Naive B cell (primary cell): ENCODE results near the gene CTIF. TPM values are rescaled to one million over a fixed set of nuclear protein-coding genes. Genes with fewer than 3 reads are reported as not detected.

Experiments
- ATAC-seq, 2 donors: fragments of 150-1000 bp; cut with Tn5 transposase; 2 replicates each; pipeline ENCODE4 v1.10.0; 2021; ENCODE audit warnings: low read depth in 2 of 2, mild to moderate bottlenecking in 2 of 2, moderate library complexity in 2 of 2
- DNase-seq: peaks from one replicate; pipeline ENCODE4 v3.0.0; 2022
- H3K27ac Mint-ChIP-seq, 6 donors: one replicate each; pipeline ENCODE4 v1.8.0; 2020 to 2022; ENCODE audit warnings: mild to moderate bottlenecking in 6 of 6, mixed read lengths in 6 of 6, moderate library complexity in 5 of 6, inconsistent platforms in 2 of 6
- H3K27me3 Mint-ChIP-seq, 3 donors: one replicate each; pipeline ENCODE4 v1.8.0; 2021 to 2022; ENCODE audit warnings: mixed read lengths in 3 of 3, mild to moderate bottlenecking in 1 of 3
- H3K36me3 Mint-ChIP-seq, 2 donors: one replicate each; pipeline ENCODE4 v1.8.0; 2020 to 2022; ENCODE audit warnings: mixed read lengths in 2 of 2, inconsistent platforms in 1 of 2, mild to moderate bottlenecking in 1 of 2
- H3K4me1 Mint-ChIP-seq, 3 donors: one replicate each; pipeline ENCODE4 v1.8.0; 2020 to 2022; ENCODE audit warnings: mixed read lengths in 3 of 3, inconsistent platforms in 1 of 3, mild to moderate bottlenecking in 1 of 3, moderate library complexity in 1 of 3
- H3K4me3 Mint-ChIP-seq, 8 donors: one replicate each; pipeline ENCODE4 v1.8.0; 2020 to 2022; ENCODE audit warnings: mild to moderate bottlenecking in 8 of 8, mixed read lengths in 8 of 8, moderate library complexity in 8 of 8, inconsistent platforms in 2 of 8
- H3K9me3 Mint-ChIP-seq, 7 donors: one replicate each; pipeline ENCODE4 v1.8.0; 2020 to 2022; ENCODE audit warnings: mixed read lengths in 7 of 7, mild to moderate bottlenecking in 5 of 7, inconsistent platforms in 2 of 7, moderate library complexity in 1 of 7
- polyA plus RNA-seq, 6 donors: library from polyadenylated mRNA; unstranded; fragments of 300-500 nt; fragmentation: Illumina TruSeq; gene quantifications; one replicate each; pipeline ENCODE4 v1.2.3, GENCODE V29; 2021; ENCODE audit warnings: low read depth in 6 of 6

The CTIF gene
- polyA plus RNA-seq, 6 donors from 2014 or later, result 0.29 to 1.1 (median 0.66) TPM; not detected in 2

- Mint-ChIP-seq H3K4me3 (no peak overlapping the region), H3K4me1 (peaks cover 26 to 35% (median 33%) of the 10 kb centered on the region in 3 donors), H3K27me3 (peaks cover 11 to 55% (median 25%) of the 10 kb centered on the region in 3 donors), H3K36me3 (no peaks in the 10 kb centered on the region), H3K27ac (peak overlapping the region in 1 of 6 donors; percentile 84), H3K9me3 (no peaks in the 10 kb centered on the region)
- DNase-seq (no peak), ATAC-seq (no peak)
These were observed 292.4 kb downstream of the CTIF start for GRCh38 chr18:48831113-48831759.

- H3K4me3 Mint-ChIP-seq, result no peak overlapping the region
- no peak for ATAC-seq
- H3K27ac Mint-ChIP-seq, result no peak overlapping the region
- no peaks in the 10 kb centered on the region for H3K9me3 Mint-ChIP-seq
- peaks cover 26 to 35% (median 33%) of the 10 kb centered on the region in 3 donors for H3K4me1 Mint-ChIP-seq
- no peak for DNase-seq
- H3K27me3 Mint-ChIP-seq, result peaks cover 11 to 54% (median 20%) of the 10 kb centered on the region in 3 donors
- H3K36me3 Mint-ChIP-seq, result no peaks in the 10 kb centered on the region
These were observed 293.0 kb downstream of the CTIF start for GRCh38 chr18:48831802-48832201.

- Mint-ChIP-seq H3K36me3 (no peaks in the 10 kb centered on the region), H3K4me1 (peaks cover 26 to 43% (median 43%) of the 10 kb centered on the region in 3 donors), H3K27ac (peak overlapping the region in 2 of 6 donors; percentile 60), H3K9me3 (no peaks in the 10 kb centered on the region), H3K4me3 (peak overlapping the region in 5 of 8 donors; percentile 0 to 74 (median 50)), H3K27me3 (peaks cover 4 to 41% (median 7%) of the 10 kb centered on the region in 3 donors)
- no peak for DNase-seq
- ATAC-seq, result no peak
These were observed 294.3 kb downstream of the CTIF start for GRCh38 chr18:48832938-48833700.

- peak overlapping the region; percentile 0 to 93 (median 77) for H3K4me3 Mint-ChIP-seq
- peak; percentile 90 to 93 for ATAC-seq
- no peaks in the 10 kb centered on the region for H3K36me3 Mint-ChIP-seq
These were observed 295.0 kb downstream of the CTIF start for GRCh38 chr18:48833701-48834412.

GRCh38 chr18:48834413-48835031 is 295.7 kb downstream of the CTIF start:
- Mint-ChIP-seq H3K4me1 (peaks cover 26 to 57% (median 46%) of the 10 kb centered on the region in 3 donors), H3K4me3 (peak overlapping the region; percentile 0 to 93 (median 74)), H3K9me3 (no peaks in the 10 kb centered on the region), H3K36me3 (no peaks in the 10 kb centered on the region), H3K27ac (peak overlapping the region in 4 of 6 donors; percentile 60 to 91 (median 74)), H3K27me3 (peaks cover 4 to 42% (median 7%) of the 10 kb centered on the region in 3 donors)
- ATAC-seq, result peak; percentile 51 to 65
- peak; percentile 19 for DNase-seq

More at GRCh38 chr18:48833701-48834412, 295.0 kb downstream of the CTIF start:
- Mint-ChIP-seq H3K9me3 (no peaks in the 10 kb centered on the region), H3K27ac (peak overlapping the region in 3 of 6 donors; percentile 24 to 86 (median 60)), H3K4me1 (peaks cover 26 to 50% (median 46%) of the 10 kb centered on the region in 3 donors), H3K27me3 (peaks cover 4 to 40% (median 7%) of the 10 kb centered on the region in 3 donors)
- peak; percentile 43 for DNase-seq

GRCh38 chr18:48835119-48835518 is 296.3 kb downstream of the CTIF start:
- ATAC-seq (no peak), DNase-seq (no peak)
- no peaks in the 10 kb centered on the region for H3K9me3 Mint-ChIP-seq
- peaks cover 26 to 62% (median 46%) of the 10 kb centered on the region in 3 donors for H3K4me1 Mint-ChIP-seq
- H3K27me3 Mint-ChIP-seq, result peaks cover 4 to 38% (median 7%) of the 10 kb centered on the region in 3 donors
- peak overlapping the region in 7 of 8 donors; percentile 4 to 74 (median 59) for H3K4me3 Mint-ChIP-seq
- H3K27ac Mint-ChIP-seq, result peak overlapping the region in 1 of 6 donors; percentile 60
- H3K36me3 Mint-ChIP-seq, result no peaks in the 10 kb centered on the region

- Mint-ChIP-seq H3K9me3 (no peaks in the 10 kb centered on the region), H3K4me1 (peaks cover 26 to 62% (median 46%) of the 10 kb centered on the region in 3 donors), H3K27ac (no peak overlapping the region), H3K36me3 (no peaks in the 10 kb centered on the region), H3K27me3 (peaks cover 4 to 38% (median 7%) of the 10 kb centered on the region in 3 donors), H3K4me3 (no peak overlapping the region)
- no peak for ATAC-seq
- DNase-seq, result no peak
These were observed 296.9 kb downstream of the CTIF start for GRCh38 chr18:48835745-48836170.

- Mint-ChIP-seq H3K27me3 (peaks cover 2 to 33% (median 4%) of the 10 kb centered on the region in 3 donors), H3K4me1 (peaks cover 26 to 62% (median 46%) of the 10 kb centered on the region in 3 donors), H3K4me3 (peak overlapping the region in 1 of 8 donors; percentile 51), H3K9me3 (no peaks in the 10 kb centered on the region), H3K27ac (peak overlapping the region in 2 of 6 donors; percentile 41 to 42), H3K36me3 (no peaks in the 10 kb centered on the region)
- no peak for DNase-seq
- no peak for ATAC-seq
These were observed 297.5 kb downstream of the CTIF start for GRCh38 chr18:48836231-48836805.

- Mint-ChIP-seq H3K9me3 (no peaks in the 10 kb centered on the region), H3K4me3 (no peak overlapping the region)
These were observed 298.2 kb downstream of the CTIF start for GRCh38 chr18:48836806-48837615.

GRCh38 chr18:48837676-48838075 is 298.8 kb downstream of the CTIF start:
- DNase-seq, result no peak
- H3K27me3 Mint-ChIP-seq, result peaks cover 0 to 31% (median 4%) of the 10 kb centered on the region in 3 donors
- H3K4me3 Mint-ChIP-seq, result no peak overlapping the region
- peak overlapping the region in 2 of 6 donors; percentile 57 to 66 for H3K27ac Mint-ChIP-seq
- H3K9me3 Mint-ChIP-seq, result no peaks in the 10 kb centered on the region
- peaks cover 27 to 65% (median 50%) of the 10 kb centered on the region in 3 donors for H3K4me1 Mint-ChIP-seq
- H3K36me3 Mint-ChIP-seq, result no peaks in the 10 kb centered on the region
- ATAC-seq, result no peak

More at GRCh38 chr18:48836806-48837615, 298.2 kb downstream of the CTIF start:
- Mint-ChIP-seq H3K27me3 (peaks cover 0 to 31% (median 4%) of the 10 kb centered on the region in 3 donors), H3K4me1 (peaks cover 29 to 65% (median 50%) of the 10 kb centered on the region in 3 donors), H3K27ac (peak overlapping the region in 3 of 6 donors; percentile 41 to 83 (median 57)), H3K36me3 (no peaks in the 10 kb centered on the region)
- DNase-seq, result no peak
- ATAC-seq, result no peak

- no peaks in the 10 kb centered on the region for H3K9me3 Mint-ChIP-seq
- H3K4me3 Mint-ChIP-seq, result no peak overlapping the region
- H3K27me3 Mint-ChIP-seq, result peaks cover 0 to 26% (median 4%) of the 10 kb centered on the region in 3 donors
- peaks cover 26 to 63% (median 47%) of the 10 kb centered on the region in 3 donors for H3K4me1 Mint-ChIP-seq
- peak overlapping the region in 1 of 6 donors; percentile 44 for H3K27ac Mint-ChIP-seq
- no peaks in the 10 kb centered on the region for H3K36me3 Mint-ChIP-seq
- DNase-seq (no peak), ATAC-seq (no peak)
These were observed 299.4 kb downstream of the CTIF start for GRCh38 chr18:48838166-48838775.
